Measurements from ENCODE around the gene RPL12.

DNA sequence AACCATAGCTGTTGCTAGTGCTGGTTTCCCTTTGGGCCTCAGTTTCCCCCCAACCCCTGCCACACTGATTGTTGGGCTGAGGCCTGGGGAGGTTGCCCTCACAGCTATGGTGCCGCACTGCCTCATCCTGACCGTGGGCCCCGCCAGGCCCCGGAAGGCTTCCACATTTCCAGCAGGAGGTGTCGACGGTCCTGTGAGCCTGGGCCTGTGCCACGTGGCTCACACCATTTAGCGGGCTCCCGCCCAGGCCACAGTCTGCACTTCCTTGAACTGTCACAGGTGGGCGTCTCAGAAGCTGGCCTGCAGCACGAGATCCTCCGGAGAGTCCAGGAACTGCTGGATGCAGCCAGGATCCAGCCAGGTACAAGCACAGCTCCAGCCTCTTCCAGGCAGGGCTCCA, 45.8 kb upstream of the RPL12 start:
- TF ChIP-seq, protein P1, sequence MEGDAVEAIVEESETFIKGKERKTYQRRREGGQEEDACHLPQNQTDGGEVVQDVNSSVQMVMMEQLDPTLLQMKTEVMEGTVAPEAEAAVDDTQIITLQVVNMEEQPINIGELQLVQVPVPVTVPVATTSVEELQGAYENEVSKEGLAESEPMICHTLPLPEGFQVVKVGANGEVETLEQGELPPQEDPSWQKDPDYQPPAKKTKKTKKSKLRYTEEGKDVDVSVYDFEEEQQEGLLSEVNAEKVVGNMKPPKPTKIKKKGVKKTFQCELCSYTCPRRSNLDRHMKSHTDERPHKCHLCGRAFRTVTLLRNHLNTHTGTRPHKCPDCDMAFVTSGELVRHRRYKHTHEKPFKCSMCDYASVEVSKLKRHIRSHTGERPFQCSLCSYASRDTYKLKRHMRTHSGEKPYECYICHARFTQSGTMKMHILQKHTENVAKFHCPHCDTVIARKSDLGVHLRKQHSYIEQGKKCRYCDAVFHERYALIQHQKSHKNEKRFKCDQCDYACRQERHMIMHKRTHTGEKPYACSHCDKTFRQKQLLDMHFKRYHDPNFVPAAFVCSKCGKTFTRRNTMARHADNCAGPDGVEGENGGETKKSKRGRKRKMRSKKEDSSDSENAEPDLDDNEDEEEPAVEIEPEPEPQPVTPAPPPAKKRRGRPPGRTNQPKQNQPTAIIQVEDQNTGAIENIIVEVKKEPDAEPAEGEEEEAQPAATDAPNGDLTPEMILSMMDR (IDR thresholded peaks at IDR 0.05) = no peak
- TF ChIP-seq POLR2A (IDR thresholded peaks at IDR 0.05) (no peak), EP300 (IDR thresholded peaks at IDR 0.05; ENCODE audit: low read depth) (no peak), POLR2AphosphoS5 (IDR thresholded peaks at IDR 0.05) (no peak)
